Ishikawa (cell line): ENCODE results near the gene GNG7.

Source experiments
- CEBPB ChIP-seq: IDR thresholded peaks from 2 replicates; pipeline ENCODE4 v1.6.1; 2012
- CREB1 ChIP-seq: IDR thresholded peaks from 2 replicates; pipeline ENCODE4 v1.6.1; 2012; ENCODE audit warnings: low read depth
- EGR1 ChIP-seq: IDR thresholded peaks from 2 replicates; pipeline ENCODE4 v1.6.1; 2012
- EP300 ChIP-seq: IDR thresholded peaks from 2 replicates; pipeline ENCODE4 v1.6.1; 2012; ENCODE audit warnings: borderline replicate concordance
- FOXM1 ChIP-seq: IDR thresholded peaks from 2 replicates; pipeline ENCODE4 v1.6.1; 2012; ENCODE audit warnings: low read depth, borderline replicate concordance
- MAX ChIP-seq: IDR thresholded peaks from 2 replicates; pipeline ENCODE4 v1.6.1; 2012
- NFIC ChIP-seq: IDR thresholded peaks from 2 replicates; pipeline ENCODE4 v1.6.1; 2012
- RAD21 ChIP-seq: IDR thresholded peaks from 2 replicates; pipeline ENCODE4 v1.6.1; 2012; ENCODE audit warnings: low read depth
- REST ChIP-seq: IDR thresholded peaks from 2 replicates; pipeline ENCODE4 v1.6.1; 2012; ENCODE audit warnings: low read depth, mild to moderate bottlenecking
- TAF1 ChIP-seq: IDR thresholded peaks from 2 replicates; pipeline ENCODE4 v1.6.1; 2012; ENCODE audit warnings: low read depth, mild to moderate bottlenecking
- TCF12 ChIP-seq: IDR thresholded peaks from 2 replicates; pipeline ENCODE4 v1.6.1; 2012; ENCODE audit warnings: low read depth
- TEAD4 ChIP-seq: IDR thresholded peaks from 2 replicates; pipeline ENCODE4 v1.6.1; 2012
- USF1 ChIP-seq: IDR thresholded peaks from 2 replicates; pipeline ENCODE4 v1.6.1; 2012
- YY1 ChIP-seq: IDR thresholded peaks from 2 replicates; pipeline ENCODE4 v1.6.1; 2012; ENCODE audit warnings: low read depth
- ZBTB7A ChIP-seq: IDR thresholded peaks from 2 replicates; pipeline ENCODE4 v1.6.1; 2012; ENCODE audit warnings: low read depth

GNG7 gene

GRCh38 chr19:2534423-2535013 lies 168.0 kb downstream of the GNG7 start:
- TF ChIP-seq YY1, result no peak
- no peak for TF ChIP-seq ZBTB7A
- no peak for TF ChIP-seq FOXM1
- no peak for TF ChIP-seq EP300
- TF ChIP-seq NFIC, result no peak
- TF ChIP-seq EGR1, result no peak
- no peak for TF ChIP-seq USF1
- no peak for TF ChIP-seq REST
- no peak for TF ChIP-seq TCF12
- TF ChIP-seq TEAD4, result no peak
- TF ChIP-seq MAX, result no peak
- TF ChIP-seq CEBPB, result no peak
- no peak for TF ChIP-seq RAD21

GRCh38 chr19:2533686-2534422 lies 168.6 kb downstream of the GNG7 start:
- TF ChIP-seq TAF1 (no peak), RAD21 (no peak), CEBPB (no peak)

GRCh38 chr19:2533072-2533425 lies 169.4 kb downstream of the GNG7 start:
- no peak for TF ChIP-seq REST
- no peak for TF ChIP-seq TEAD4
- TF ChIP-seq TCF12, result no peak
- TF ChIP-seq EGR1, result no peak
- TF ChIP-seq NFIC, result no peak
- TF ChIP-seq CEBPB, result no peak
- TF ChIP-seq MAX, result no peak
- TF ChIP-seq ZBTB7A, result no peak

- TF ChIP-seq TEAD4 (peak; percentile 58; the same call in 1 of the 2 replicates), NFIC (peak; percentile 43; the same call in 1 of the 2 replicates), CEBPB (no peak)
Measured at GRCh38 chr19:2532252-2533071, 170.0 kb downstream of the GNG7 start.

- TF ChIP-seq NFIC, result no peak
- TF ChIP-seq CEBPB, result peak; percentile 43; the same call in 1 of the 2 replicates
- no peak for TF ChIP-seq TAF1
Measured at GRCh38 chr19:2529473-2529918, 173.0 kb downstream of the GNG7 start.

- TF ChIP-seq RAD21 (no peak), TCF12 (no peak; the same call in 1 of the 2 replicates), EP300 (no peak), CEBPB (0 out of 2 replicates have a peak, but pooled peaks have one; percentile 22), CREB1 (no peak), EGR1 (no peak)
Measured at GRCh38 chr19:2528675-2529101, 173.8 kb downstream of the GNG7 start.

- TF ChIP-seq TCF12 (no peak), CREB1 (no peak), EGR1 (no peak), REST (no peak), USF1 (no peak), RAD21 (no peak), MAX (no peak), CEBPB (no peak), EP300 (no peak), TEAD4 (no peak)
Measured at GRCh38 chr19:2527686-2528085, 174.8 kb downstream of the GNG7 start.
